Body of pancreas (tissue), 4 donors: ENCODE data around the gene CNNM4. TPM values are rescaled to one million over a fixed set of nuclear protein-coding genes. Genes with fewer than 3 reads are reported as not detected.

Experiments used
- ATAC-seq: fragments of 150-250 bp; one replicate; pipeline ENCODE4 v1.9.1; 2016
- DNase-seq, 4 donors: peaks; one replicate each; pipeline ENCODE4 v3.0.0-alpha.2; 2019
- H3K27ac ChIP-seq, 4 donors: fragments of 200-600 bp; sonication (generic); 1 replicate in 3 of 4; 2 replicates in 1 of 4; pipeline versions ENCODE4 v1.5.1 to v1.6.1; 2016 to 2019; ENCODE audit warnings: mild to moderate bottlenecking in 1 of 4, mixed read lengths in 1 of 4, moderate library complexity in 1 of 4
- H3K27me3 ChIP-seq, 2 donors: fragments of 200-600 bp; sonication (generic); one replicate each; pipeline ENCODE4 v1.6.0; 2016; ENCODE audit warnings: mild to moderate bottlenecking in 1 of 2
- H3K36me3 ChIP-seq, 2 donors: fragments of 200-600 bp; sonication (generic); replicated peaks in 1 of 2; 2 replicates each; pipeline ENCODE4 v1.5.1; 2016; ENCODE audit warnings: low read depth in 2 of 2; ENCODE audit not compliant: insufficient read depth in 1 of 2
- H3K4me1 ChIP-seq: fragments of 200-600 bp; sonication (generic); one replicate; pipeline ENCODE4 v1.6.0; 2016
- H3K4me3 ChIP-seq, 2 donors: fragments of 200-600 bp; sonication (generic); 1 replicate in 1 of 2; 2 replicates in 1 of 2; pipeline ENCODE4 v1.5.1; 2016 to 2019
- H3K9me3 ChIP-seq, 3 donors: fragments of 200-600 bp; sonication (generic); 1 replicate in 2 of 3; 2 replicates in 1 of 3; pipeline ENCODE4 v1.5.1; 2016
- CTCF ChIP-seq, 7 experiments: fragments of 450-650 bp in 4 of 7; fragments of 200-600 bp in 3 of 7; sonication (generic) in 3 of 7; IDR thresholded peaks; one replicate each; pipeline ENCODE4 v1.5.1; 2016 to 2019; ENCODE audit warnings: antibody characterized with exemption in 7 of 7
- POLR2A ChIP-seq, 3 donors: fragments of 450-650 bp; IDR thresholded peaks; one replicate each; pipeline ENCODE4 v1.6.1; 2016; ENCODE audit warnings: antibody characterized with exemption in 3 of 3, mild to moderate bottlenecking in 2 of 3
- WGBS, 2 donors: methylation state at CpG; one replicate each; pipeline ENCODE4 v1.1.5; 2017; 5-methylcytosine and 5-hydroxymethylcytosine counted together
- intact Hi-C: fragments of 100-400 bp; cut with DNase I; formaldehyde crosslinking; loops from one replicate; pipeline ENCODE4 v1.15.1; 2023
- total RNA-seq, 2 donors: library from RNA; depleted of rRNA; stranded (reverse); fragments of >200 nt; gene quantifications; one replicate each; pipeline ENCODE4 v1.1.0, GENCODE V29; 2016

Gene CNNM4
- total RNA-seq, 2 donors from 2014 or later, result 4.3 to 7.8 TPM

GRCh38 chr2:96783388-96783787 is 22.7 kb downstream of the CNNM4 start:
- no peak for TF ChIP-seq POLR2A (IDR thresholded peaks at IDR 0.05)
- TF ChIP-seq CTCF (IDR thresholded peaks at IDR 0.05), result no peak
- no peak for ATAC-seq
- no peak overlapping the region for H3K4me3 ChIP-seq
- no peaks in the 10 kb centered on the region for H3K36me3 ChIP-seq
- H3K27ac ChIP-seq, result no peak overlapping the region
- H3K9me3 ChIP-seq, result no peaks in the 10 kb centered on the region
- peaks cover 14% of the 10 kb centered on the region for H3K4me1 ChIP-seq
- DNase-seq, result no peak
- no peaks in the 10 kb centered on the region for H3K27me3 ChIP-seq
- WGBS, 2 donors, result 85 to 86% methylated on average over 4 of the region's 4 CpGs
- intact Hi-C loops, result no loop called here

DNA sequence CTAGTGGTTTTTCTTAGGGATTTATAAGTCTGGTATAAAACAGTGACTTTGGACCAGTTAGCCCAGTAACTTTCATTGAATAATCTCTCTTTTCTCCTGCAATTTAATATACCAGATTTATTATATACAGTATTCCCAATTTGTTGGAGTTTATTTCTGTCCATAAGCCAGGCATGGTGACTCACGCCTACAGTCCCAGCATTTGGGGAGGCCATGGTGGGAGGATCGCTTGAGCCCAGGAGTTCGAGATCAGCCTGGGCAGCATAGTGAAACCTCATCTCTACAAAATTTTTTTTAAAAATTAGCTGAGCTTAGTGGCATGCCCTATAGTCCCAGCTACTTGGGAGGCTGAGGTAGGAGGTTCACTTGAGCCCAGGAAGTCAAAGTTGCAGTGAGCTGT is 26.7 kb downstream of the CNNM4 start:
- Histone ChIP-seq H3K27ac (peak overlapping the region in 1 of 4 donors; percentile 60), H3K36me3 (no peaks in the 10 kb centered on the region), H3K4me1 (peaks cover 18% of the 10 kb centered on the region), H3K4me3 (no peak overlapping the region), H3K9me3 (no peaks in the 10 kb centered on the region), H3K27me3 (no peaks in the 10 kb centered on the region)
- ATAC-seq (no peak), DNase-seq (no peak)
- 97% methylated on average over 3 of the region's 3 CpGs for WGBS, 2 donors
- intact Hi-C loops, result no loop called here
- TF ChIP-seq POLR2A (IDR thresholded peaks at IDR 0.05) (no peak), CTCF (IDR thresholded peaks at IDR 0.05) (no peak)

- peak overlapping the region in 1 of 4 donors; percentile 60 for H3K27ac ChIP-seq
- H3K27me3 ChIP-seq, result no peaks in the 10 kb centered on the region
- intact Hi-C loops, result no loop called here
- H3K36me3 ChIP-seq, result no peaks in the 10 kb centered on the region
- WGBS, 2 donors, result 70 to 74% methylated on average over 12 to 17 of the region's 17 CpGs
- TF ChIP-seq CTCF (IDR thresholded peaks at IDR 0.05) (no peak), POLR2A (IDR thresholded peaks at IDR 0.05) (no peak)
- no peak overlapping the region for H3K4me3 ChIP-seq
- H3K9me3 ChIP-seq, result no peaks in the 10 kb centered on the region
- peak; percentile 73 for ATAC-seq
- H3K4me1 ChIP-seq, result peaks cover 18% of the 10 kb centered on the region
- peak; percentile 41 to 75 (median 66) for DNase-seq
These were observed 27.9 kb downstream of the CNNM4 start for GRCh38 chr2:96788442-96789244.

DNA sequence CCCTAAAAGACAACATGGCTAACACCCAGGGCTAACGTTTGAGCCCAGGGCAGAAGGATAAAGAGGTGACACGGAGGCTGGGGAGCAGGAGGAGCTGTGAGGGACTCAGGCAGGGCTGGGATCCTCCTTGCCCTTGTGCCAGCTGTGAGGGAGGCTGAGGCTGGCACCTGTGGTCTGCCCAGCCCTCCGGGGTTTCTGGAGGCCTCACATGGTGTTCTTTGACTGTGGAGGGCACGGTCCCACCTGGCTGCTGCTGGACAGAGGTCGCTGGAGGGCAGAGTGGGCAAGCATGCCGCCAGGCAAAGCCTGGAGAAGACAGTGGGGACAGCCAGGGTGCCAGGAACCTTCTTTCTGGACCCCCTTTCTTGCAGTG is 28.5 kb downstream of the CNNM4 start:
- no peak for TF ChIP-seq CTCF (IDR thresholded peaks at IDR 0.05)
- TF ChIP-seq POLR2A (IDR thresholded peaks at IDR 0.05), result no peak
- DNase-seq (no peak), ATAC-seq (no peak)
- 78 to 88% methylated on average over 6 of the region's 6 CpGs for WGBS, 2 donors
- Histone ChIP-seq H3K36me3 (no peaks in the 10 kb centered on the region), H3K9me3 (no peaks in the 10 kb centered on the region), H3K4me1 (peaks cover 18% of the 10 kb centered on the region), H3K27me3 (no peaks in the 10 kb centered on the region), H3K4me3 (no peak overlapping the region), H3K27ac (no peak overlapping the region)
- intact Hi-C loops, result no loop called here
